Suprapubic skin (tissue), 3 donors: ENCODE data around the gene YWHAB.

Source experiments
- EP300 ChIP-seq: sonication (generic); formaldehyde crosslinking; IDR thresholded peaks from one replicate; pipeline ENCODE4 v1.6.1; 2017; ENCODE audit warnings: antibody characterized with exemption
- TF ChIP-seq, protein P1 (sequence below), 2 donors: fragments of 200-600 bp in 1 of 2; fragments of 450-650 bp in 1 of 2; sonication (generic) in 1 of 2; IDR thresholded peaks; one replicate each; pipeline ENCODE4 v1.5.1; 2016 to 2019; ENCODE audit warnings: antibody characterized with exemption in 2 of 2, mild to moderate bottlenecking in 1 of 2, moderate library complexity in 1 of 2

DNA sequence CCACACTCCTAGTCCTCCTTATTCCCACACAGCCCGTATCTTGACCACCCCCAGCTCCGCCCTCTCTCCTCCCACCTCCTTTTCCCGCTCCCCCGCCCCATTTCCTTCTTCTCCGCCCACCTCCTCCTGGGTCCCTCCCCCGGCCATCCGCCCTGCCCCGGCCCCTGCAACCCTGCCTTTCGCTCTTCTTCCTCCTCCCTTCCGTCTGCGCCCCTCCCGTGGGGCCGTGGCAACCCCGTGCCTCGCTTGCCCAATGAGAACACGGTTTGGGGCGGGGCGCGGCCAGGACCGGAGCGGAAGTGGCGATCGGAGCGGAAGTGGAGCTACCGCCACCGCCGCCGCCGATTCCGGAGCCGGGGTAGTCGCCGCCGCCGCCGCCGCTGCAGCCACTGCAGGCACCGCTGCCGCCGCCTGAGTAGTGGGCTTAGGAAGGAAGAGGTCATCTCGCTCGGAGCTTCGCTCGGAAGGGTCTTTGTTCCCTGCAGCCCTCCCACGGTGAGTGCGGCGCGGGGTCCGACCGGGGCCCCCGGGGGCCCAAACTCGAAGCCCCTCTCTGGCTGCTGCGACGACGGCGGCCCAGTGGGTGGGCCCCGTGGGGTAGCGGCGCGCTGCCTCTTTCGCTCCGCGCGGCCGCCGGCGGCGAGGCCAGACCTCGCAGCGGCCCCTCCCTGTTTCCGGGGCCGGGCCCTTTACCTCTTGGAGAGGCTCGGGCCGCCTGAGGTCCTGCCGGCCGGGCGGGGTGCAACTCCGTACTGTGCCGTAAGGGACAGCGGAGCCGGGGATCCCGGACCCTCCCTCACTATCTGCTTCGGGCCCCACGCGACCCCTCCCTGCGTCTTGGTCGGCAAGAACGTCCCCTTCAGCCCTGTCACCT, at the start of gene YWHAB:
- TF ChIP-seq, protein P1, sequence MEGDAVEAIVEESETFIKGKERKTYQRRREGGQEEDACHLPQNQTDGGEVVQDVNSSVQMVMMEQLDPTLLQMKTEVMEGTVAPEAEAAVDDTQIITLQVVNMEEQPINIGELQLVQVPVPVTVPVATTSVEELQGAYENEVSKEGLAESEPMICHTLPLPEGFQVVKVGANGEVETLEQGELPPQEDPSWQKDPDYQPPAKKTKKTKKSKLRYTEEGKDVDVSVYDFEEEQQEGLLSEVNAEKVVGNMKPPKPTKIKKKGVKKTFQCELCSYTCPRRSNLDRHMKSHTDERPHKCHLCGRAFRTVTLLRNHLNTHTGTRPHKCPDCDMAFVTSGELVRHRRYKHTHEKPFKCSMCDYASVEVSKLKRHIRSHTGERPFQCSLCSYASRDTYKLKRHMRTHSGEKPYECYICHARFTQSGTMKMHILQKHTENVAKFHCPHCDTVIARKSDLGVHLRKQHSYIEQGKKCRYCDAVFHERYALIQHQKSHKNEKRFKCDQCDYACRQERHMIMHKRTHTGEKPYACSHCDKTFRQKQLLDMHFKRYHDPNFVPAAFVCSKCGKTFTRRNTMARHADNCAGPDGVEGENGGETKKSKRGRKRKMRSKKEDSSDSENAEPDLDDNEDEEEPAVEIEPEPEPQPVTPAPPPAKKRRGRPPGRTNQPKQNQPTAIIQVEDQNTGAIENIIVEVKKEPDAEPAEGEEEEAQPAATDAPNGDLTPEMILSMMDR (IDR thresholded peaks at IDR 0.05): no peak
- no peak for TF ChIP-seq EP300
